Liver (tissue), 9 donors: Measurements from ENCODE around the gene JPH3. TPM values are rescaled to one million over a fixed set of nuclear protein-coding genes. Genes with fewer than 3 reads are reported as not detected.

ENCODE experiments used
- DNase-seq: peaks from one replicate; pipeline ENCODE4 v3.0.0-alpha.2; 2017; ENCODE audit warnings: low spot score
- H3K27ac ChIP-seq, 2 donors: one replicate each; pipeline ENCODE4 v1.7.0; 2013; ENCODE audit warnings: inconsistent platforms in 2 of 2, low read length in 2 of 2, control low read depth in 1 of 2, low read depth in 1 of 2, mild to moderate bottlenecking in 1 of 2
- H3K27me3 ChIP-seq, 4 donors: one replicate each; pipeline versions ENCODE4 v1.6.1 to v1.7.0; 2013; ENCODE audit warnings: low read length in 3 of 4, inconsistent platforms in 1 of 4, mild to moderate bottlenecking in 1 of 4, moderate library complexity in 1 of 4; ENCODE audit not compliant: control insufficient read depth in 4 of 4, insufficient read depth in 4 of 4
- H3K36me3 ChIP-seq, 4 donors: one replicate each; pipeline versions ENCODE4 v1.6.1 to v1.7.0; 2013; ENCODE audit warnings: low read length in 3 of 4, mild to moderate bottlenecking in 3 of 4, low read depth in 1 of 4, moderate library complexity in 1 of 4; ENCODE audit not compliant: control insufficient read depth in 4 of 4, insufficient read depth in 3 of 4
- H3K4me1 ChIP-seq, 4 donors: one replicate each; pipeline versions ENCODE4 v1.6.1 to v1.7.0; 2013; ENCODE audit warnings: low read length in 3 of 4, mild to moderate bottlenecking in 3 of 4, moderate library complexity in 1 of 4; ENCODE audit not compliant: control insufficient read depth in 4 of 4, insufficient read depth in 4 of 4
- H3K4me3 ChIP-seq, 3 donors: one replicate each; pipeline versions ENCODE4 v1.6.1 to v1.7.0; 2013; ENCODE audit warnings: low read length in 3 of 3, control low read depth in 1 of 3, low read depth in 1 of 3, mild to moderate bottlenecking in 1 of 3
- H3K9ac ChIP-seq, 2 donors: one replicate each; pipeline ENCODE4 v1.7.0; 2013; ENCODE audit warnings: low read length in 2 of 2, mild to moderate bottlenecking in 2 of 2, moderate library complexity in 2 of 2, control low read depth in 1 of 2, low read depth in 1 of 2
- H3K9me3 ChIP-seq, 4 donors: one replicate each; pipeline versions ENCODE4 v1.6.1 to v1.7.0; 2013; ENCODE audit warnings: low read length in 3 of 4; ENCODE audit not compliant: control insufficient read depth in 4 of 4
- EGR1 ChIP-seq, 2 donors: IDR thresholded peaks; 2 replicates each; pipeline ENCODE4 v1.6.1; 2016 to 2018; ENCODE audit warnings: antibody characterized with exemption in 2 of 2, low read depth in 2 of 2
- FOXA1 ChIP-seq: IDR thresholded peaks from 2 replicates; pipeline ENCODE4 v1.6.1; 2016; ENCODE audit warnings: antibody characterized with exemption
- FOXA2 ChIP-seq: IDR thresholded peaks from 2 replicates; pipeline ENCODE4 v1.6.1; 2016; ENCODE audit warnings: antibody characterized with exemption
- GABPA ChIP-seq, 2 donors: IDR thresholded peaks in 1 of 2; conservative IDR thresholded peaks in 1 of 2; 2 replicates each; pipeline ENCODE4 v1.6.1; 2016; ENCODE audit warnings: antibody characterized with exemption in 2 of 2, mild to moderate bottlenecking in 1 of 2, moderate library complexity in 1 of 2
- HNF4A ChIP-seq, 2 donors: conservative IDR thresholded peaks; 2 replicates each; pipeline ENCODE4 v1.6.1; 2016; ENCODE audit warnings: antibody characterized with exemption in 2 of 2, mild to moderate bottlenecking in 2 of 2
- HNF4G ChIP-seq: IDR thresholded peaks from 2 replicates; pipeline ENCODE4 v1.6.1; 2016; ENCODE audit warnings: antibody characterized with exemption
- JUND ChIP-seq, 2 donors: IDR thresholded peaks; 2 replicates each; pipeline ENCODE4 v1.6.1; 2016; ENCODE audit warnings: antibody characterized with exemption in 2 of 2
- MAX ChIP-seq: IDR thresholded peaks from 2 replicates; pipeline ENCODE4 v1.6.1; 2016; ENCODE audit warnings: antibody characterized with exemption
- NR2F2 ChIP-seq: IDR thresholded peaks from 2 replicates; pipeline ENCODE4 v1.6.1; 2016; ENCODE audit warnings: antibody characterized with exemption
- RAD21 ChIP-seq, 2 donors: IDR thresholded peaks; 2 replicates each; pipeline ENCODE4 v1.6.1; 2016; ENCODE audit warnings: antibody characterized with exemption in 2 of 2, mild to moderate bottlenecking in 2 of 2
- RXRA ChIP-seq, 2 donors: IDR thresholded peaks; 2 replicates each; pipeline ENCODE4 v1.6.1; 2017 to 2018; ENCODE audit warnings: antibody characterized with exemption in 2 of 2, mild to moderate bottlenecking in 1 of 2
- SP1 ChIP-seq: IDR thresholded peaks from 2 replicates; pipeline ENCODE4 v1.6.1; 2018; ENCODE audit warnings: antibody characterized with exemption, mild to moderate bottlenecking
- TAF1 ChIP-seq: conservative IDR thresholded peaks from 2 replicates; pipeline ENCODE4 v1.6.1; 2016; ENCODE audit warnings: antibody characterized with exemption, mild to moderate bottlenecking
- YY1 ChIP-seq: IDR thresholded peaks from 2 replicates; pipeline ENCODE4 v1.6.1; 2016; ENCODE audit warnings: antibody characterized with exemption, mild to moderate bottlenecking
- WGBS: extraction: QIAGEN DNeasy Blood & Tissue Kit; methylation state at CpG from one replicate; pipeline ENCODE4 v1.1.7; 2013; 5-methylcytosine and 5-hydroxymethylcytosine counted together
- polyA plus RNA-seq, 2 donors: library from polyadenylated mRNA; stranded (reverse) in 1 of 2; unstranded in 1 of 2; fragments of 200-250 nt in 1 of 2; fragments of >200 nt in 1 of 2; fragmentation: Nextera tagmentation in 1 of 2; extraction: Ambion mirVana in 1 of 2; gene quantifications; one replicate each; pipeline versions ENCODE4 v1.2.1 to v1.2.3, GENCODE V29; 2013 to 2015
- total RNA-seq, 2 donors: library from RNA; depleted of rRNA; stranded (reverse); fragments of >200 nt; gene quantifications; one replicate each; pipeline ENCODE4 v1.2.3, GENCODE V29; 2014
- TF ChIP-seq, protein P1 (sequence below): IDR thresholded peaks from 2 replicates; pipeline ENCODE4 v1.6.1; 2016; ENCODE audit warnings: antibody characterized with exemption, mild to moderate bottlenecking
- TF ChIP-seq, protein P2 (sequence below): fragments of 150-350 bp; IDR thresholded peaks from 2 replicates; pipeline ENCODE4 v1.5.1; 2017; ENCODE audit warnings: improper control_type of control experiment, low read depth, low read length; ENCODE audit not compliant: missing input control
- TF ChIP-seq, protein P3 (sequence below): IDR thresholded peaks from 2 replicates; pipeline ENCODE4 v1.6.1; 2016; ENCODE audit warnings: antibody characterized with exemption
- donor health status: healthy.
- donor health status: healthy.
- donor health status: healthy.
- donor health status: healthy.
- donor health status: healthy.

JPH3 gene
- total and polyA plus RNA-seq, 4 donors, result under 0.01 to 0.09 (median 0.04) TPM

DNA sequence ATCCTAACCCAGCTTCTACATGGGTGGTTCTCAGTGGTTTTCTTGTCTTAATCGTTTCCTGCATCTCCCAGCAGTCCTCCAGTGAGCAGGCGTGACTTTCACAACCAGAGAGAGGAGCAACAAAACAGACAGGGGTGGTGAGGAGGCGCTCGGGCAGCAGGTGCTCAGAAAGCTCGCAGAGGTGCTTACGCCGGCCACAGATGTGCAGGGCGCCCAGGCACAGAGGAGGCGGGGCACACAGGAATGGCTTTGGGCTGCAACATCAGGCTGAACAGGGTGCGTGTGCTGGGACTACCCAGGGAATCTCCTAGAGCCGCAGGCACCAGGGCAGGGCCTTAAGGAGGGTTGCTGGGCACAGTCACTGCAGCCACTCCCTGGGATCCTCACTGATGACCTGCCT is 130.9 kb downstream of the JPH3 start:
- no peaks in the 10 kb centered on the region for H3K27me3 ChIP-seq
- no peak for DNase-seq
- no peaks in the 10 kb centered on the region for H3K9me3 ChIP-seq
- H3K4me1 ChIP-seq, result no peaks in the 10 kb centered on the region
- H3K36me3 ChIP-seq, result peaks cover 5 to 21% (median 15%) of the 10 kb centered on the region in 4 donors
- WGBS, result 86% methylated on average over 11 of the region's 11 CpGs
- no peak overlapping the region for H3K9ac ChIP-seq
- H3K4me3 ChIP-seq, result no peak overlapping the region
- TF ChIP-seq HNF4A (conservative IDR thresholded peaks at IDR 0.05) (no peak), HNF4G (no peak), RXRA (IDR thresholded peaks at IDR 0.05) (no peak), YY1 (no peak), RAD21 (IDR thresholded peaks at IDR 0.05) (no peak)
- no peak overlapping the region for H3K27ac ChIP-seq

DNA sequence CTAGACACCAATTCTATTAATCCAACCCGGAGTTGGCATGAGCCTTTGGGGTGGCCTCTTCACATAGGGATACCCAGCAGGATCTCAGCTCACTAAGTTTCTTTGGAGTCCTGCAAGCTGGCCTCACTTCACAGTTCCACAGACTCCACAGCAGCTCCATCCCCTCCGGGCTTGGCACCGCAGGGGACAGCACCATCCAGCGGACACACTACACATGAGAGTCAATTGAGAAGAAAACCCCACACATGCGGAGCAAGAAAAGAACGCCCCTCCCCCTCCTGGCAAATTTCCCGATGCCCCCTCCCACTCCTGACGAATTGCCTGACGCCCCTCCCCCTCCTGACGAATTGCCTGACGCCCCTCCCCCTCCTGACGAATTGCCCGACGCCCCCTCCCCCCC is 132.3 kb downstream of the JPH3 start:
- no peak for DNase-seq
- Histone ChIP-seq H3K4me3 (no peak overlapping the region), H3K9ac (no peak overlapping the region), H3K36me3 (peaks cover 2 to 14% (median 9%) of the 10 kb centered on the region in 4 donors), H3K4me1 (no peaks in the 10 kb centered on the region), H3K27ac (no peak overlapping the region), H3K9me3 (no peaks in the 10 kb centered on the region), H3K27me3 (no peaks in the 10 kb centered on the region)
- 80% methylated on average over 14 of the region's 14 CpGs for WGBS
- TF ChIP-seq SP1, result no peak
- TF ChIP-seq EGR1 (IDR thresholded peaks at IDR 0.05; ENCODE audit: low read depth in 2 of 2), result no peak
- TF ChIP-seq, protein P1, sequence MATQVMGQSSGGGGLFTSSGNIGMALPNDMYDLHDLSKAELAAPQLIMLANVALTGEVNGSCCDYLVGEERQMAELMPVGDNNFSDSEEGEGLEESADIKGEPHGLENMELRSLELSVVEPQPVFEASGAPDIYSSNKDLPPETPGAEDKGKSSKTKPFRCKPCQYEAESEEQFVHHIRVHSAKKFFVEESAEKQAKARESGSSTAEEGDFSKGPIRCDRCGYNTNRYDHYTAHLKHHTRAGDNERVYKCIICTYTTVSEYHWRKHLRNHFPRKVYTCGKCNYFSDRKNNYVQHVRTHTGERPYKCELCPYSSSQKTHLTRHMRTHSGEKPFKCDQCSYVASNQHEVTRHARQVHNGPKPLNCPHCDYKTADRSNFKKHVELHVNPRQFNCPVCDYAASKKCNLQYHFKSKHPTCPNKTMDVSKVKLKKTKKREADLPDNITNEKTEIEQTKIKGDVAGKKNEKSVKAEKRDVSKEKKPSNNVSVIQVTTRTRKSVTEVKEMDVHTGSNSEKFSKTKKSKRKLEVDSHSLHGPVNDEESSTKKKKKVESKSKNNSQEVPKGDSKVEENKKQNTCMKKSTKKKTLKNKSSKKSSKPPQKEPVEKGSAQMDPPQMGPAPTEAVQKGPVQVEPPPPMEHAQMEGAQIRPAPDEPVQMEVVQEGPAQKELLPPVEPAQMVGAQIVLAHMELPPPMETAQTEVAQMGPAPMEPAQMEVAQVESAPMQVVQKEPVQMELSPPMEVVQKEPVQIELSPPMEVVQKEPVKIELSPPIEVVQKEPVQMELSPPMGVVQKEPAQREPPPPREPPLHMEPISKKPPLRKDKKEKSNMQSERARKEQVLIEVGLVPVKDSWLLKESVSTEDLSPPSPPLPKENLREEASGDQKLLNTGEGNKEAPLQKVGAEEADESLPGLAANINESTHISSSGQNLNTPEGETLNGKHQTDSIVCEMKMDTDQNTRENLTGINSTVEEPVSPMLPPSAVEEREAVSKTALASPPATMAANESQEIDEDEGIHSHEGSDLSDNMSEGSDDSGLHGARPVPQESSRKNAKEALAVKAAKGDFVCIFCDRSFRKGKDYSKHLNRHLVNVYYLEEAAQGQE, result no peak
- no peak for TF ChIP-seq FOXA1
- TF ChIP-seq TAF1, result no peak
- TF ChIP-seq FOXA2, result no peak
- no peak for TF ChIP-seq JUND (IDR thresholded peaks at IDR 0.05)
- no peak for TF ChIP-seq MAX
- no peak for TF ChIP-seq GABPA (IDR thresholded peaks at IDR 0.05 in 1 of 2, conservative IDR thresholded peaks at IDR 0.05 in 1 of 2)
- TF ChIP-seq HNF4G, result no peak
- TF ChIP-seq, protein P2, sequence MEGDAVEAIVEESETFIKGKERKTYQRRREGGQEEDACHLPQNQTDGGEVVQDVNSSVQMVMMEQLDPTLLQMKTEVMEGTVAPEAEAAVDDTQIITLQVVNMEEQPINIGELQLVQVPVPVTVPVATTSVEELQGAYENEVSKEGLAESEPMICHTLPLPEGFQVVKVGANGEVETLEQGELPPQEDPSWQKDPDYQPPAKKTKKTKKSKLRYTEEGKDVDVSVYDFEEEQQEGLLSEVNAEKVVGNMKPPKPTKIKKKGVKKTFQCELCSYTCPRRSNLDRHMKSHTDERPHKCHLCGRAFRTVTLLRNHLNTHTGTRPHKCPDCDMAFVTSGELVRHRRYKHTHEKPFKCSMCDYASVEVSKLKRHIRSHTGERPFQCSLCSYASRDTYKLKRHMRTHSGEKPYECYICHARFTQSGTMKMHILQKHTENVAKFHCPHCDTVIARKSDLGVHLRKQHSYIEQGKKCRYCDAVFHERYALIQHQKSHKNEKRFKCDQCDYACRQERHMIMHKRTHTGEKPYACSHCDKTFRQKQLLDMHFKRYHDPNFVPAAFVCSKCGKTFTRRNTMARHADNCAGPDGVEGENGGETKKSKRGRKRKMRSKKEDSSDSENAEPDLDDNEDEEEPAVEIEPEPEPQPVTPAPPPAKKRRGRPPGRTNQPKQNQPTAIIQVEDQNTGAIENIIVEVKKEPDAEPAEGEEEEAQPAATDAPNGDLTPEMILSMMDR, result no peak
- no peak for TF ChIP-seq RAD21 (IDR thresholded peaks at IDR 0.05)
- TF ChIP-seq HNF4A (conservative IDR thresholded peaks at IDR 0.05), result no peak
- TF ChIP-seq, protein P3, sequence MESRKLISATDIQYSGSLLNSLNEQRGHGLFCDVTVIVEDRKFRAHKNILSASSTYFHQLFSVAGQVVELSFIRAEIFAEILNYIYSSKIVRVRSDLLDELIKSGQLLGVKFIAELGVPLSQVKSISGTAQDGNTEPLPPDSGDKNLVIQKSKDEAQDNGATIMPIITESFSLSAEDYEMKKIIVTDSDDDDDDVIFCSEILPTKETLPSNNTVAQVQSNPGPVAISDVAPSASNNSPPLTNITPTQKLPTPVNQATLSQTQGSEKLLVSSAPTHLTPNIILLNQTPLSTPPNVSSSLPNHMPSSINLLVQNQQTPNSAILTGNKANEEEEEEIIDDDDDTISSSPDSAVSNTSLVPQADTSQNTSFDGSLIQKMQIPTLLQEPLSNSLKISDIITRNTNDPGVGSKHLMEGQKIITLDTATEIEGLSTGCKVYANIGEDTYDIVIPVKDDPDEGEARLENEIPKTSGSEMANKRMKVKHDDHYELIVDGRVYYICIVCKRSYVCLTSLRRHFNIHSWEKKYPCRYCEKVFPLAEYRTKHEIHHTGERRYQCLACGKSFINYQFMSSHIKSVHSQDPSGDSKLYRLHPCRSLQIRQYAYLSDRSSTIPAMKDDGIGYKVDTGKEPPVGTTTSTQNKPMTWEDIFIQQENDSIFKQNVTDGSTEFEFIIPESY, result no peak
- TF ChIP-seq YY1, result no peak
- no peak for TF ChIP-seq NR2F2
- no peak for TF ChIP-seq RXRA (IDR thresholded peaks at IDR 0.05)
